Small intestine (tissue), 7 donors: Measurements from ENCODE around the gene FOXK1. TPM values are rescaled to one million over a fixed set of nuclear protein-coding genes. Genes with fewer than 3 reads are reported as not detected.

Experiments used
- DNase-seq, 2 donors: peaks; one replicate each; pipeline versions ENCODE4 v3.0.0 to v3.0.0-alpha.2; 2013
- FAIRE-seq: peaks from 2 replicates; lab custom pipeline; 2012; peaks lifted over from hg19 to GRCh38; lab: Jason Lieb, UNC
- H3K27ac ChIP-seq, 3 donors: one replicate each; pipeline ENCODE4 v1.5.1; 2013; ENCODE audit warnings: low read length in 2 of 3, mild to moderate bottlenecking in 2 of 3, control low read depth in 1 of 3, inconsistent platforms in 1 of 3, low read depth in 1 of 3, moderate library complexity in 1 of 3
- H3K27me3 ChIP-seq, 3 donors: one replicate each; pipeline ENCODE4 v1.6.1; 2013; ENCODE audit warnings: low read length in 3 of 3, inconsistent platforms in 1 of 3; ENCODE audit not compliant: control insufficient read depth in 3 of 3, insufficient read depth in 3 of 3
- H3K36me3 ChIP-seq, 3 donors: one replicate each; pipeline ENCODE4 v1.6.1; 2013; ENCODE audit warnings: low read length in 3 of 3, inconsistent platforms in 1 of 3, low read depth in 1 of 3, mild to moderate bottlenecking in 1 of 3, moderate library complexity in 1 of 3; ENCODE audit not compliant: control insufficient read depth in 3 of 3, insufficient read depth in 2 of 3
- H3K4me1 ChIP-seq, 3 donors: one replicate each; pipeline ENCODE4 v1.6.1; 2013; ENCODE audit warnings: low read length in 2 of 3, inconsistent platforms in 1 of 3, low read depth in 1 of 3, mild to moderate bottlenecking in 1 of 3, moderate library complexity in 1 of 3; ENCODE audit not compliant: control insufficient read depth in 3 of 3, insufficient read depth in 2 of 3
- H3K4me3 ChIP-seq, 3 donors: one replicate each; pipeline ENCODE4 v1.5.1; 2013; ENCODE audit warnings: low read length in 3 of 3, control low read depth in 1 of 3, inconsistent platforms in 1 of 3, low read depth in 1 of 3, mild to moderate bottlenecking in 1 of 3, moderate library complexity in 1 of 3
- H3K9me3 ChIP-seq, 2 donors: one replicate each; pipeline ENCODE4 v1.6.1; 2013; ENCODE audit warnings: low read depth in 1 of 2, low read length in 1 of 2; ENCODE audit not compliant: control insufficient read depth in 2 of 2, insufficient read depth in 1 of 2
- WGBS, 3 donors: extraction: QIAGEN DNeasy Blood & Tissue Kit; methylation state at CpG; one replicate each; pipeline ENCODE4 v1.1.7; 2013; 5-methylcytosine and 5-hydroxymethylcytosine counted together
- polyA plus RNA-seq, 4 donors: library from polyadenylated mRNA; stranded (reverse) in 3 of 4; unstranded in 1 of 4; fragments of 200-250 nt in 3 of 4; fragments of 120-200 nt in 1 of 4; gene quantifications; one replicate each; pipeline versions ENCODE4 v1.2.1 to v1.2.3, GENCODE V29; 2013
- donor health status: healthy with polysubstance abuse.
- donor health status: control.
- donor health status: control.
- donor health status: Bipolar disorder and iron deficiency.
- donor health status: healthy.

FOXK1 gene
- polyA plus RNA-seq, 4 donors: 1.4 to 12.5 (median 6.2) TPM

- 94 to 96% (median 95%) methylated on average over 20 of the region's 20 CpGs for WGBS, 3 donors
- H3K9me3 ChIP-seq: no peaks in the 10 kb centered on the region
- no peak overlapping the region for H3K27ac ChIP-seq
- H3K27me3 ChIP-seq: no peaks in the 10 kb centered on the region
- FAIRE-seq (no peak), DNase-seq (no peak)
- H3K4me1 ChIP-seq: no peaks in the 10 kb centered on the region
- no peak overlapping the region for H3K4me3 ChIP-seq
- H3K36me3 ChIP-seq: peaks cover 21 to 99% (median 49%) of the 10 kb centered on the region in 3 donors
Observed at GRCh38 chr7:4785371-4785770, 103.3 kb downstream of the FOXK1 start.

DNA sequence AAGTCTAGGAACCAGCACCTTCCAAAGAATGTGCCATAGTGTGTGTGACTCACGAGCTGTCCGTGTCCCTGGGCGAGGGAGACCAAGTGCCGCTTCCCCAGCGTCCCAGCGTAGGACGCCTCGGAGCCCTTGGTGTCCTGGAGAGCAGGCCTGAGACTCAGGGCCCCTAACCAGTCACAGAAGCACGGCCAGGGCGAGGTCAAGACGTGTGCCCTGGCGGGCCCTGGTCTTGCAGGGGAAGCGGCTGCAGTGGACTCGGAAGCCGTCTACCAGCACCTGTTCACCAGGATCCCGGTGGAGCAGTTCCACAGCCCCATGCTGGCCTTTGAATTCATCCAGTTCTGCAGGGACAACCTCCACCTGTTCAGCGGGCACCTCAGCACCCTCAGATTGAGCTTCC is 103.9 kb downstream of the FOXK1 start:
- DNase-seq (no peak), FAIRE-seq (no peak)
- WGBS, 3 donors: 94 to 96% (median 95%) methylated on average over 17 of the region's 17 CpGs
- Histone ChIP-seq H3K36me3 (peaks cover 25 to 99% (median 46%) of the 10 kb centered on the region in 3 donors), H3K27me3 (no peaks in the 10 kb centered on the region), H3K27ac (no peak overlapping the region), H3K9me3 (no peaks in the 10 kb centered on the region), H3K4me1 (no peaks in the 10 kb centered on the region), H3K4me3 (no peak overlapping the region)

DNA sequence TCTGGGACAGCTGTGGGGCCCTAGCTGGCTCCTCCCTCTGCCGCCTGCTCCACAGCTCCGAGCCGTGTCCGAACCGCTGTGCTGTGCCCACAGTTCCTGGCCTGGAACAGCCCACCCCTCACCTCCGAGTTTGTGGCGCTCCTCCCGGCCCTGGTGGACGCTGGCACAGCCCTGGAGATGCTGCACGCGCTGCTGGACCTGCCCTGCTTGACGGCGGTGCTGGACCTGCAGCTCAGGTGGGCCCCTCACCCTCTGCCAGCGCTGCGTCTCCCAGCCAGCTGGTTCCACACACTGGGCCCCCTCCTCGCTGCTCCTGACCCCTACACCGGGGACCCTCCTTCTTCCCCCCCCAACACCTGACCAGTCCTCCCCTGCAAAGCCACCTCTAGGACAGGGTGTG is 105.4 kb downstream of the FOXK1 start:
- Histone ChIP-seq H3K27me3 (no peaks in the 10 kb centered on the region), H3K9me3 (no peaks in the 10 kb centered on the region), H3K4me3 (no peak overlapping the region), H3K27ac (no peak overlapping the region), H3K36me3 (peaks cover 25 to 94% (median 34%) of the 10 kb centered on the region in 3 donors), H3K4me1 (peaks cover 0 to 3% (median 0%) of the 10 kb centered on the region in 3 donors)
- WGBS, 3 donors: 83 to 91% (median 88%) methylated on average over 16 to 17 of the region's 17 CpGs
- FAIRE-seq (no peak), DNase-seq (no peak)

- Histone ChIP-seq H3K4me1 (peaks cover 0 to 8% (median 0%) of the 10 kb centered on the region in 3 donors), H3K9me3 (no peaks in the 10 kb centered on the region), H3K36me3 (peaks cover 21 to 89% (median 30%) of the 10 kb centered on the region in 3 donors), H3K27ac (no peak overlapping the region), H3K27me3 (no peaks in the 10 kb centered on the region), H3K4me3 (no peak overlapping the region)
- 79 to 89% (median 80%) methylated on average over 21 to 23 of the region's 23 CpGs for WGBS, 3 donors
- no peak for DNase-seq
- FAIRE-seq: no peak
Observed at GRCh38 chr7:4787947-4788626, 106.0 kb downstream of the FOXK1 start.

DNA sequence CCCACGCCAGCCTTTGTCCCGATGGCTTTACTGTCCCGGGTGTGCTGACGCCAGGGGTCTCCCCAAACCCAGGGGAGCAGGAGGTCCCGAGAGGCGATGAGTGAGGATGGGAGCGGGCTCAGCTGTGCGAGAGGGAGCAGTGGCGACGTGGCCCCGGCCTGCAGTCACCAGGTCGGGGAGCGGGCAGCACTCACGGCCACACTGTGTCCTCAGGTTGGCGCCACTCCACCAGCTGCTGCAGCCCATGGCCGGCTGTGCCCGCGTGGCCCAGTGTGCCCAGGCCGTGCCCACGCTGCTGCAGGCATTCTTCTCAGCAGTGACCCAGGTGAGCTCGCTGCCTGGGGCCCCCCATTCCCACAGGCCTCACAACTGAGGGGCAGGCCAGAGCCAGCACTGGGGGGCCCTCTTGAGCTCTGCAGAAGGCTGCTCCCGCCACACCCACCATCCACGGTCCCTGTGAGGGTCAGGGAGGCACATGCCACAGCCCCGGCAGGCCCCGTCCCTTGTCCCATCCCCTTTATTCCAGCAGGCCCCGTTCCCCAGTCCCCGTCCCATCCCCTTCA is 106.6 kb downstream of the FOXK1 start:
- 95 to 97% (median 95%) methylated on average over 27 of the region's 27 CpGs for WGBS, 3 donors
- Histone ChIP-seq H3K27me3 (no peaks in the 10 kb centered on the region), H3K9me3 (no peaks in the 10 kb centered on the region), H3K36me3 (peaks cover 21 to 82% (median 30%) of the 10 kb centered on the region in 3 donors), H3K4me1 (peaks cover 0 to 8% (median 0%) of the 10 kb centered on the region in 3 donors), H3K4me3 (no peak overlapping the region), H3K27ac (no peak overlapping the region)
- DNase-seq: no peak
- no peak for FAIRE-seq

DNA sequence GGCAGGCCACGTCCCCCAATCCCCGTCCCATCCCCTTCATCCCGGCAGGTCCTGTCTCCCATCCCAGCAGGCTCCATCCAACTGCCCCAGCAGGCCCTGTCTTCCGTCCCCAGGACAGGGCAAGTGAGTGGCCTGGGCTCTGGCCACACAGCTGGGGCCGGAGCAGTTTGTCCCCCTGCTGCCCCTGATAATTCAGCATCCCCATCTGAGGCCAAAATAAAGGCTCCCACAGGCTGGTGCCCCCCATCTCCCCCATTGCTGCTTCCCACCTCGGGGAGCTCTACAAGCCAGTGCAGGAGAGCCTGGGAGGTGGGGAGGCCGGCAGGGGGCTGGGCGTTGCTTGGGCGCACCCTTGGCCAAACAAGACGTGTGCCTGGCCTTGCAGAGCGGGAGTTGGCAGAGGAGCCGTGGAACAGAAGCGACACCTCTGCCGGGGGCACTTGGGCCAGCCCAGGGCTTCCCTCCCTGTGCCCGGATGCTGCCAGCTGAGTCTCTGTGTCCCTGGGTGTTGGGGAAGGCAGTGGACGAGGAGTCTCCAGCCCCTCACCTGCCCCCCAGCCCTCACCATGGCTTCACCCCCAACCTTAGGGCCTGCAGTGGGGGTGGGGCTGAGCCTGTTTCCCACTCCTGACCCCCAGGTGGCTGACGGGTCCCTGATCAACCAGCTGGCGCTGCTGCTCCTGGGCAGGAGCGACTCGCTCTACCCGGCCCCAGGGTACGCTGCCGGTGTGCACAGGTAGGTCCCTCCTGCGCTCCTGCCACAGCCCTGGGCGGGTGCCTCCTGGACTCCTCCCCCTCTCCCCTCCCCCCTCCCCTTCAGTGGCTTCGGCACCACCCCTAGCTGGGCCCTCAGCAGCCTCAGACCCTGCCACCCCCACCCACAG is 107.3 kb downstream of the FOXK1 start:
- 91 to 97% (median 93%) methylated on average over 18 to 26 of the region's 26 CpGs for WGBS, 3 donors
- no peak for FAIRE-seq

DNA sequence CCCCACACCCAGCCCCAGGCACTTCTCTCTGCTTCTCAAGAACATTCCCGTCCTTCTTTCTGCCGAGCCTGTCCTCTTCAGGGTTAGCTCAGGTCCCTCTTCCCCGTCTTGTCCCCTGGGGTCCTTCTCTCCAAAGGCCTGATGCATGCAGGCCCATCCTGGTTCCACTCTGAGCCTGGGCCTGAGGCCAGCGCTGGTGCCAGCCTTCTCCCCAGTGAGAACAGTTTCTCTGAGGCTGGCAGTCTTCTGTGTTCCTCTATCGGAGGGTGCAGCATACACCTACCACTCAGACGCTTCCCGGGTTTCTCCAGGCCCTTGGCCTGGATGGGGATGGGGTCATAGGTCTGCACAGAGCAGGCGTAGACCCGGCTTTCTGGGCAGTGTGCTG is 108.0 kb downstream of the FOXK1 start:
- no peak for DNase-seq
- Histone ChIP-seq H3K4me3 (no peak overlapping the region), H3K27me3 (no peaks in the 10 kb centered on the region), H3K27ac (no peak overlapping the region), H3K4me1 (peaks cover 0 to 8% (median 0%) of the 10 kb centered on the region in 3 donors), H3K9me3 (no peaks in the 10 kb centered on the region), H3K36me3 (peaks cover 17 to 71% (median 19%) of the 10 kb centered on the region in 3 donors)
- no peak for FAIRE-seq
- 88 to 90% (median 90%) methylated on average over 8 to 9 of the region's 9 CpGs for WGBS, 3 donors

More for the DNA sequence above, 107.3 kb downstream of the FOXK1 start:
- H3K36me3 ChIP-seq: peaks cover 21 to 75% (median 24%) of the 10 kb centered on the region in 3 donors
- H3K9me3 ChIP-seq: no peaks in the 10 kb centered on the region
- H3K27ac ChIP-seq: no peak overlapping the region
- no peak overlapping the region for H3K4me3 ChIP-seq
- no peaks in the 10 kb centered on the region for H3K27me3 ChIP-seq
- DNase-seq: no peak
- peaks cover 0 to 8% (median 0%) of the 10 kb centered on the region in 3 donors for H3K4me1 ChIP-seq

DNA sequence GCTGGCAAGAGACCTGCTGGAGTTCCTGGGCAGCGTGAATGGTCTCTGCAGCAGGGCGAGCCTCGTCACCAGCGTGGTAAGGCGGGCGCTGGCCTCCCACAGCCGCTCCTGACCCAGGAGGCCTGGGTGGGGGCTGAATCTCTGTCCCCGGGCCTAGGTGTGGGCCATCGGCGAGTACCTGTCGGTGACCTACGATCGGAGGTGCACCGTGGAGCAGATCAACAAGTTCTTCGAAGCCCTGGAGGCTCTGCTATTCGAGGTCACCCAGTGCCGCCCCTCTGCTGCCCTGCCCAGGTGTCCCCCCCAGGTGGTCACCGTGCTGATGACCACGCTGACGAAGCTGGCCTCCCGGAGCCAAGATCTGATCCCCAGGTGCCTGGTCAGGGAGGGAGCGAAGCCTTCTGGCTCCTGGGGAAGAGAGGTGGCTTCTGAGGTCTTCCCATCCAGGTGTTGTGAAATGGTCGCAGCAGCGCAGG is 108.5 kb downstream of the FOXK1 start:
- DNase-seq (no peak), FAIRE-seq (no peak)
- WGBS, 3 donors: 94 to 95% (median 95%) methylated on average over 23 to 24 of the region's 24 CpGs
- Histone ChIP-seq H3K4me1 (peaks cover 0 to 8% (median 0%) of the 10 kb centered on the region in 3 donors), H3K4me3 (no peak overlapping the region), H3K27ac (no peak overlapping the region), H3K9me3 (no peaks in the 10 kb centered on the region), H3K36me3 (peaks cover 15 to 66% (median 19%) of the 10 kb centered on the region in 3 donors), H3K27me3 (no peaks in the 10 kb centered on the region)
